Ramos (cell line): ENCODE measurements around the gene SNX20.

Experiments
- in situ Hi-C: fragments of 300-500 bp; cut with MboI; formaldehyde crosslinking; loops from one replicate; pipeline ENCODE4 v1.14.3; 2022; ENCODE audit warnings: low sequenced_read_pairs; ENCODE audit not compliant: unreplicated experiment

SNX20 gene

DNA sequence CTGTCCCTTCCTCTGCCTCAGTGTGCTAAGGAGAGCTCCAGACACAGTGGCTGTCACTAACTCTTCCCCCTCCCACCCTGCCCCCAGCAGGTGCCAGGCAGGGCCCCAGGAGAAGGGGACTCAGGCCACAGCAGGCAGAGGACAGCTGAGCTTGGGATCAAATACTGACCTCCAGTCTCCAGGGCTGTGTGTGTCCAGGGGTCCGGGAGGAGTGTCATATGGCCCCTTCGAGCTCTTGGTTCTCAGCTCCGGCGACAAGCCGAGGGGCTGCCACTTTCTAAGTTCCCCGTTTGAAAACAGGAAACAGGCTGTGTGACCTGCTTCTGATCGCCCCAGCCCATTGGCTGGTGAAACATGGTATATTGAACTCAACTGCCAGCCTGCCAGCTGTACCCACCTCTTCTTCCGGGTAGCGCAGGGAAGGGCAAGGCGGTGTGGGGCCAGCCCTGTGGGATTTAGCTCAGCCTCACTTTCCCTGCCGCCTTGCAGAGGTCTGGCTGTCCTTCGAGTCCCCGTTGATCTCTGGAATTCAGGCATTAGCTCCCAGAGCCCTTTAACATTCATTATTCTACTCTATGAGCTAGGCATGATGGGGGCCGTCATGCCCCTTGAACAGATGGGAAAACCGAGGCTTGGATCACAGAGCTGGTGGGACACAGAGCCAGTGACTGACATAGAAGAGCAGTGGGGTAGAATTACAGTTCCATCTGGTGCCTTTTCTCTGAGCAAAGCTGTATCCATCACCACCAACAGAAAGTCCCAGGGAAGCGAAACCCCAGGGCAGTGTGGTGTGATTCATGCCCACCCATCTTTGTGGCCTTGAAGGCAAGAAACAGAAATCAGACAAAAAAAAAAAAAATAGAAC lies at the start of gene SNX20:
SNX20 (minus strand) TSS at position 292 of the 865 bp plus-strand sequence. CDS start 3,786 bp downstream, outside the sequence.
- in situ Hi-C loops, result no loop called here

- in situ Hi-C loops, result no loop called here
Observed at GRCh38 chr16:50724306-50724705, 43.2 kb upstream of the SNX20 start.

DNA sequence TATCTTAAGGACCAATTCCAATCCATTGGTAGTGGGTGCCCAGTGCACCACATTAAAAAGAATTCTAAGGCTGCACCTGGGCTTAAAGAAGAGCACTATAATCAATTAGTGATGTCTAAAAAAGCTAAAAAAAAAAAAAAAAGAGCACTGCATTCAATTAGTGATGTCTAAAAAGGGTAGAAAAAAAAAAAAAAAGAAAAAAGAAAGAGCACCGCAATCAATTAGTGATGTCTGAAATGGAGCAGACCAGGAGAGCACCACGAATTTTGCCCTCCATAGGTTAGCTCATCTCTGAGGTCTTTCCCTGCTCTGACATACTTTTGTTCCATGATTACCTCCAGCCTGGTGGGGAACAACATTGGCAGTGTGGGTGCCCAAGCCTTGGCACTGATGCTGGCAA lies 41.8 kb upstream of the SNX20 start:
- in situ Hi-C loops, result no loop called here

DNA sequence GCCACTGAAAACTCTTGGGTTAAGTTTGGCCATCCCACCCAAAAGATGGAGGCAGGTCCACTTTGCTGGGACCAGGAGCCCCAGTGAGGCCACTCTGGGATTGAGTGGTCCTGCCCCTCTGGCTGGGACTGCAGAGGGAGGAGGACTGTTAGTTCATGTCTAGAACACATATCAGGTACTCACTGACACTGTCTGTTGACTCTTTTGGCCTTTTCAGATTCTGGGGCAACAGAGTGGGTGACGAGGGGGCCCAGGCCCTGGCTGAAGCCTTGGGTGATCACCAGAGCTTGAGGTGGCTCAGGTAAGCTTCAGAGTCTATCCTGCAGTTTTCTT lies 41.3 kb upstream of the SNX20 start:
- in situ Hi-C loops, result no loop called here

DNA sequence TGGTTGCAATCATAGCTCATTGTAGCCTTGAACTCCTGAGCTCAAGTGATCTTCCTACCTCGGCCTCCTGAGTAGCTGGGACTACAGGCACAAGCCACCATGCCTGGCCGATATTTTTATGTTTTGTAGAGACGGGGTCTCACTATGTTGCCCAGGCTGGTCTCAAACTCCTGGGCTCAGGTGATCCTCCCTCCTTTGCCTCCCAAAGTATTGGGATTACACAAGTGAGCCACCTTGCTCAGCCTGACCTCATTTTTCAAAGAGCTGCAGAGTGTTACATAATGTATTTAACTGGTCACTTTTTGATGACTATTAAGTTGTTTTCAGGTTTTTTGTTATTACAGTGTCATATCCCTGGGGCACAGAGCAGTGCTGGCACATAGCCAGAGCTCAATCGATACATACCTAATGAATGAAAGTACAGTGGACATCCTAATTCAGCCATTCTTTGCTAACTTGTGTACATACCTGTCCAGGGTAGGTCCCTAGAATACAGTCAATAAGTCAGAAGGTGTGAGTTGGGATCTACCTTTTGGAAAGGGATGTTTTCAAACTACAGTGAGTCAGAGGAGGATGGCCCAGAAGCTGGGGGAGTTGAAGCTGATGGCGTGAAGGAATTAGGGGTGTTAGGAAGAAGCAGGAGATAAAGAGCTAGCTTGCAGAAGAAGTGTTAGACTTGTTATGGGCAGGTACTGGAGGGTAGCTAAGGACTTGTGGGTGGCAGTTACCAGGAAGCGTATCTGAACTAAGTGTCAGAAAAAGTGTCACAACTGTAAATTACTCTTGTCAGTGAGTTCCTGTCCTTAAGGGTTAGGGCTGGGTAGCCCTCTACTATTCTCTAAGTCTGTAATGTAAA lies 40.7 kb upstream of the SNX20 start:
- in situ Hi-C loops, result no loop called here

GRCh38 chr16:50719401-50720337 lies 38.6 kb upstream of the SNX20 start:
- in situ Hi-C loops, result no loop called here

DNA sequence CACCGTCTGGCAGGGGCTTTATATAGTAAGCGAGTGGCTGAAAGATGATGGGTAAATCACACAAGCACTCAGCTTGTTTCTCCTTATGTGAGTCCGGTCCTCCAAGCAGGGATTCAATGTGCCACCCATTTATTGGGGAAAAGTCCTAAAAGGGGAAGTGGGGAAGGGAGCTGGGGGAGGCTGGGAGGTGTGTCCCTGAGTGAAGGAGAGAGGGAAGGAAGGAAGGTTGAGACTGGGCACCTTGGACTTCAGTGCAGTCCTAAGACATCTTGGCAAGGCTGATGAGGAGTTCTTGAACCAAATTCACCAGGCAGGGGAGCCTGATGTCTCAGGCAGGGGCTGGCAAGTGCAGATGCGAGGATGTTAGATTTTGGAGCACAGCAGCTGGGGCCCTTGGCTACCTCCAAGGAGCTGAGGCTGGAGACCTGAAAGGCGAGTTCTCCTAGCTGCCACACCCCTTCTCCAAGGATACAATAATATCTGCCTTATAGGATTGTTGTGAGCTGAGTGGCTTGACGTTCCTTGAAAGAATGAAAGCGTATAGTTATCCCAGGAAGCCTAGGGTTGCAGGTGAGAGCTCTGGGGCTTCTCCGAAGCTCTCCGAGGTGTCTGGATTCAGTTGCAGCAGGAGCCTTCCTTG lies 37.8 kb upstream of the SNX20 start:
- in situ Hi-C loops, result no loop called here

- in situ Hi-C loops, result no loop called here
Observed at GRCh38 chr16:50718061-50718760, 37.1 kb upstream of the SNX20 start.

GRCh38 chr16:50717494-50717893 lies 36.4 kb upstream of the SNX20 start:
- in situ Hi-C loops, result no loop called here

DNA sequence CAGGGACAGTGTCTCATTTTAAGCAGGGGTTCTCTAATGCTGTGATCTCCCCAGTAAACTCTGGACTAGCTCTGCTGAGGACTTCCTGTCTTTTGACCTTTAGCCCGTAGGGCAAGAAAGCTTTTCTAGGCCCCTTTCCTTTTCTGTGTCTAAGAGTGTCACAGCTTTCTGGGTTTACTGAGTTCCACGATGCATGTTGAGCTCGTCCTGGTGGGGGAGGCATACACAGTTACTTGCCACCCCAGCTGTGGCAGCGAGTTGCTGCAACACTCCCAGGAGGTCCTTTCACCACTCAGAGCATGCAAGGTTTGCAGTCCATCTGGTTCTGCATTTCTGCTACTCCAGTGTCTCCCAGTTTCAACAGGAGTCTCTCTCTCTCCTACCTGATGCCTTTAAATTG lies 36.0 kb upstream of the SNX20 start:
- in situ Hi-C loops, result no loop called here

DNA sequence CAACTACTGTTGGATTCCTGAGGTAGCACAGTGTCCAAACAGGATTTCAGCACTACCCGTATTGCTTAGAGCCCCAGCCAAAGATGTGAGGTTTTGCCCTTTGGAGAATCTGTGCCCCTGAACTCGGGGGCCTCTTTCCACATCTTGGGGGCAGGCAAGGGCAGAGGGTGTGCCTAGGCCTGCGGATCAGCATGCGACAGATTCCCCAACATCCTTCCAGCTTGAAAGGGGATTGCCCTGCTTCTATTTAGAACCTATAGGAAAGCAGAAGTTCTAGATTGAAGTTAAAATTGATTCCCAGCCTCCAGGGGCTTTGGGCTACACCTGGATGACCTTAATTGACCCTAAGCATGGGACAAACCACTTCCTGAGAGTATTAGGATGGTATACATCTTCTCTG lies 31.8 kb upstream of the SNX20 start:
- in situ Hi-C loops, result no loop called here

GRCh38 chr16:50712560-50712898 lies 31.4 kb upstream of the SNX20 start:
- in situ Hi-C loops, result no loop called here

- in situ Hi-C loops, result no loop called here
Observed at GRCh38 chr16:50711862-50712559, 30.9 kb upstream of the SNX20 start.

DNA sequence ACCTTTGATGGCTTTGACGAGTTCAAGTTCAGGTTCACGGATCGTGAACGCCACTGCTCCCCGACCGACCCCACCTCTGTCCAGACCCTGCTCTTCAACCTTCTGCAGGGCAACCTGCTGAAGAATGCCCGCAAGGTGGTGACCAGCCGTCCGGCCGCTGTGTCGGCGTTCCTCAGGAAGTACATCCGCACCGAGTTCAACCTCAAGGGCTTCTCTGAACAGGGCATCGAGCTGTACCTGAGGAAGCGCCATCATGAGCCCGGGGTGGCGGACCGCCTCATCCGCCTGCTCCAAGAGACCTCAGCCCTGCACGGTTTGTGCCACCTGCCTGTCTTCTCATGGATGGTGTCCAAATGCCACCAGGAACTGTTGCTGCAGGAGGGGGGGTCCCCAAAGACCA lies 29.9 kb upstream of the SNX20 start:
- in situ Hi-C loops, result no loop called here

- in situ Hi-C loops, result no loop called here
Observed at GRCh38 chr16:50709980-50710379, 28.9 kb upstream of the SNX20 start.

DNA sequence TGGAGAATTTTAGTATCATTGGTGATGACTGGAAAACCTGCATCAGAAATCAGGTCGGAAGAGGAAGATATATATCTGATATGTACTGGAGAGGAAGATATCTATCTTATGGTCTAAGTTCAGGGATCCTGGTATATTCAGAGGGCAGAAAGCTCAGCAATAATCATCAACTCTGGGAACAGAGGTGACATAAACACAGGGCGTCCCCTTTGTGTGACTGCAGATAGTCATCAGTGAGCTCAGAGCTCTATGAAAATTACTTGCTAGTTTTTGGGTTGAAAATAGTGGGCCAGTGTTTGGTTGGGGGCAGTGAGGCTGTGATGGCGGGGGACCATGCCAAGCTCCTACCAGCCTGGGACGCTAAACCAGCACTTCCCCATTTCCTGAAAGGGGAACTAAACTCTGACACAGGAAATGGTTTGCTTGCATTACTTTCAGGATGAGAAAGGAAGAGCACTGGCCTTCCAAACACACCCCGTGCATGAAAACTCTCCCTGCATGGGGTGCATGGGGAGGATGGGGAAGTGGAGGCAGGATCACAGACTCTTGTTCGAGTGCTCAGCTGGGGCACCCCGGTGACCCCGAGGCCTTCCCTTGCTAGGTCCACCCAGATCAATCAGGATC lies 28.1 kb upstream of the SNX20 start:
- in situ Hi-C loops, result no loop called here

DNA sequence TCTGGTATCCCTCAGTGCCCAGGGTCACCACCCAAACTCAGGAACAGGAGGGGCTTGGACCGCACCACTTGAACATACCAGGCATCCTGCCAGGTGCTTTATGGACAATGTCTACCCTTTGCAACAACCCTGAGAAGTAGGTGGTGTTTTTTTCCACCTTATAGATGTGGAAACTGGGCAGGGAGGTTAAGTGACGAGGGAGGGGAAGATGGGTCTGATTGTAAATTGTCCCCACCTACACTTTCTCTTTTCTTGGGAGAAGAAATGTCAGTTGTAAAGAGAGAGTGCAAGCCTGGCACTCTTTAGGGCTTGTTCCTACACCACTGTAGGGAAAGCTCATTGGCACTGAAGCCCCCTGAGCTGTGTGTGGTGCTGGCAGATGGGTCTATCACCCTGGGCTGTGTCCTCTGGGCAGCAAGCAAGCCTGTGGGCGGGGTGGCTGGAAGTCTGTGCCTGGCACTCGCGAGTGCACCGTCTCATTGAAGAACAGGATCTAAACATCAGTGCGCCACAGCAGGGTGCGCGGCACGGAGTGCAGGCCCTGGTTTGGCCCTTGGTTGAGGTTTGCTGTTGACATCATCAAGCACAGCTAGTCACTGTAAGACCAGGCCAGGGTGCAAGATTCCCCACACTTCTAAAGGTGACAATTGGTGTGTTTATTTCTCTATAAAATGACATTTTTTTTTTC lies 27.4 kb upstream of the SNX20 start:
- in situ Hi-C loops, result no loop called here

GRCh38 chr16:50706250-50706649 lies 25.1 kb upstream of the SNX20 start:
- in situ Hi-C loops, result no loop called here
